HG03342 (cell line): ENCODE measurements around the gene HIF1AN.

ENCODE experiments used
- ATAC-seq: cut with Tn5 transposase; IDR thresholded peaks from one replicate; pipeline ENCODE4 v1.9.1; 2021; ENCODE audit warnings: mild to moderate bottlenecking, moderate library complexity; ENCODE audit not compliant: unreplicated experiment

HIF1AN gene

DNA sequence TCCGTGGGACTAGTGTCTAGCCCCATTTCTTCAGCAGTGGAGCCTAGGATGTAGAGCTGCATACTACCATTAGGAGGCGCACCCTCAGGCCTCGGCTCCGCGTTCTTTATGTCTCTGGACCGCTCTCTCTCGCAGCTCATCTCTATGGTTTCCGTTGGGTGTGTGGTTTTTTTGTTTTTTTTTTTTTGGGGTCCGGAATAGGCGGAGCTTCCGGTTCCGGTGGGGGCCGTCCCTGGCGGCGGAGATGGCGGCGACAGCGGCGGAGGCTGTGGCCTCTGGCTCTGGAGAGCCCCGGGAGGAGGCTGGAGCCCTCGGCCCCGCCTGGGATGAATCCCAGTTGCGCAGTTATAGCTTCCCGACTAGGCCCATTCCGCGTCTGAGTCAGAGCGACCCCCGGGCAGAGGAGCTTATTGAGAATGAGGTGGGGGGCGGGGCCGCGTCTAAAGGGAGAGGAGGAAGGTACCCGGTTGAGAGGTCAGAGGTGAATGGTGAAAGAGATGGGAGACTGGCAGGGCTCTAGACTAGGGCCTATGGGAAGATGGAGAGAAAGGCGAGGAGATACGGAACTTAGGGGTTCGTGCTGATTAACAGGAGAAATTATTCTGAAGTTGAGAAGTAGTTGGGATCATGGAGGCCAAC, at the start of gene HIF1AN:
TSS of gene HIF1AN (plus strand) at position 229 of the 639 bp plus-strand sequence. CDS start at position 245, 16 bp downstream.
- ATAC-seq, result peak; percentile 96

GRCh38 chr10:100487529-100487928, 48.2 kb upstream of the HIF1AN start:
- no peak for ATAC-seq

GRCh38 chr10:100489396-100489795, 46.3 kb upstream of the HIF1AN start:
- ATAC-seq, result no peak

GRCh38 chr10:100490531-100490930, 45.2 kb upstream of the HIF1AN start:
- no peak for ATAC-seq

GRCh38 chr10:100496567-100496966, 39.2 kb upstream of the HIF1AN start:
- no peak for ATAC-seq

DNA sequence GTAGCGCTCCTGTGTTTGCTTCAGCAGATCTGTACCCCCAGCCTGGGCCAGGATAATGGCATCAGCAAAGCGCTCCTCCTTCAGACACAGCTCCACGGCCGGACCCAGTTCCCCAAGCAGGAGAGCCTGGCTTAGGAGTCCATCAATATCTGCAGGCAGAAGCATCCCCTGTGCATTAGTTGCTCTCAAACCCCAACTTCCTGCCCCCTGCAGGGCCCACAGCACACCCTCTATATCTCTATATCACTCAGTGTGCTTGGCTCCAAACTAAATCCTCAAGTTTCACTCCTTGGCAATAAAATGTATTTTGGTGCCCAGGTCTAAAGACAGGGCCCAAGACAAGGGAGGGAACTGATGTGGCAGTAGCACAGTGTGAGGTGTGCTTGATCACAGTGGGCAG, 37.7 kb upstream of the HIF1AN start:
- ATAC-seq, result no peak

DNA sequence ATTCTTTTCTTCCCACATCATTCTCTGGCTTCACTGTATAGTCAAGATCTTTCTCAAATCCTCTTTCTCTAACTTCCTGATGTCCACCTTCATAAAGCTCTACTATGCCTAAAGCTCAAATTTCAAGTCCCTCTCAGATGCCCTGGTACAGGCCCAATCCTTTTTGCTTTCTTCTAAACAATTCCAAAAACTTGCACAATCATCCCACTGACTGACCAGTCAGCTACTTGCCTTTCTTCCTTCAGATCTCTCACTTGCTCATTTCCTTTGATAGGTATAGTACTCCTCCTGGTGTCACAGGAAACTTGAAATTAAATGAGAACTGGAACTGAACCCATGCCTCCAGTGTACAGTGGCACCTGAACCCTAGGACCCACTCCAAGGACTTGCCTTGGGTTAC, 34.3 kb upstream of the HIF1AN start:
- no peak for ATAC-seq

DNA sequence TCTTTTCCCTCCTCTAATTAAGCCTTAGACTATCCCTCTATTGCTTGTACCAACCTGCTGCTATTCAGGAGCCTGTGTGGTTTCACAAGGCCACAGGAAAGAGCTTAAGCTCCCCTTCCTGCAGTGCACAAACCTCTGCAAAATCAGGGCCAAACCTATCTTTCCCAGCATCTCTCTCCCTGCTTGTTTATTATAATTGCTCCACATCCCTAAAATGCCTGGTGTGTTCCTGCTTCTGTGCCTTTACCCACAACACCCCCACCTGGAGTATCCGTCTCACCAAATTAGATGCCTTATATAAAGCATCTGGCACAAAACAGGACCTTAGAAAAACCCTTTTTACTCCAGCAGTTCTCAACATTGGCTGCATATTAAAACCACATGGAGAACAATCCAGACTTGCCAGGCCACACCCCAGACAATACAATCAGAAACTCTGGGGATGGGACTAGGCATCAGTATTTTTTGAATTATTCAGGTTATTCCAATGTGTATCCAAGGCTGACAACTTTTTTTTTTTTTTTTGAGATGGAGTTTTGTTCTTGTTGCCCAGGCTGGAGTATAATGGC, 32.7 kb upstream of the HIF1AN start:
- ATAC-seq, result no peak

DNA sequence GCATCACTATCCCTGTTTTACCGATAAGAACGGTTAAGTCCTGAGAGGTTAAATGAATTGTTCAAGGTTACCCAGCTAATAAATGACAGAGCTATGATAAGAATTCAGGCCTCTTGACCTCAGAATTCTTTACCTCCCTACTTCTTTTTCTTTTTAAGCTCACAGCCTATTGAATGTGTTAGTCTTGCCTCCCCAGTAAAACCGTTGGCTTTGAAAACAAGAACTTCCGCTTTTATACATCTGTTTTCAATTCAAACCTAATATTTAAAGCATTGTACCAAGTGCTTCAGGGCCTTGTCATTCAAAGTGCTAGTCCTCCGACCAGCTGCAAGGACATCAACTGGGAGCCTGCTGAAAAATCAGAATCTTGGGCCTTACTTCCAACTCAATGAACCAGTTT, 31.6 kb upstream of the HIF1AN start:
- ATAC-seq, result no peak

GRCh38 chr10:100505164-100505563, 30.6 kb upstream of the HIF1AN start:
- no peak for ATAC-seq

DNA sequence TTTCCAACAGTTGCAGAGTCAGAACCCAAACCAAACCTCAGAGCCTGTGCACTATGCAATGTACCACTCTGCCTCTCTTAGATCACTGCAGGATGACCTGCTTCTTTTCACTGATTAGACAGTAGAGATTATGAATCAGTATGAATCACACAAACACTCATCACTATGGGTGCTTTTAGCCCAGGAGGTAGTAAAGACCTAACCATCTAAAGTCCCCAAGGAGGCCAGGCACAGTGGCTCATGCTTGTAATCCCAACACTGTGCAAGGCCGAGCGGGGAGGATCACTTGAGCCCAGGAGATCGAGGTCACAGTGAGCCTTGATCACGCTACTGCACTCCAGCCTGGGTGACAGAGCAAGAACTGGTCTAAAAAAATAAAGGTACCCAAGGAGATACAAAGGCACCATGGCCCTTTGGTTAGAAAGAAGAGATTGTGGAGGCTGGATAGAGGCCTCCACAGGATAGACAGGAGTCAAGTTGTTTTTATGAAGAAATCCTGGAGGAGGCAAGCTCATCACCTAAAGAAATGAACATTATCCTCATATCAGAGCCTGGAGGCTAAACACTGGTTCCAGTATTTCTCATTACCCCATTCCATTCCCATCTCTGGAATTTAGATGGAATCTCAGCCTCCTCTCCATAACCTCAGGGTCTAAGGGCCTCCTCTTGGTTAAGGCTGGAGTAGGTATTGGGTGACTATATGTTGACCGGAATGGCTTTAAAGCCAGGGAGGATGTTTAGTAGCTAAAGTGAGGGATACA, 29.0 kb upstream of the HIF1AN start:
- no peak for ATAC-seq

GRCh38 chr10:100507357-100507732, 28.4 kb upstream of the HIF1AN start:
- ATAC-seq, result no peak

- no peak for ATAC-seq
Measured at GRCh38 chr10:100508266-100508665, 27.5 kb upstream of the HIF1AN start.

- ATAC-seq, result no peak
Measured at GRCh38 chr10:100508691-100509150, 27.0 kb upstream of the HIF1AN start.

- no peak for ATAC-seq
Measured at GRCh38 chr10:100509241-100509840, 26.4 kb upstream of the HIF1AN start.

DNA sequence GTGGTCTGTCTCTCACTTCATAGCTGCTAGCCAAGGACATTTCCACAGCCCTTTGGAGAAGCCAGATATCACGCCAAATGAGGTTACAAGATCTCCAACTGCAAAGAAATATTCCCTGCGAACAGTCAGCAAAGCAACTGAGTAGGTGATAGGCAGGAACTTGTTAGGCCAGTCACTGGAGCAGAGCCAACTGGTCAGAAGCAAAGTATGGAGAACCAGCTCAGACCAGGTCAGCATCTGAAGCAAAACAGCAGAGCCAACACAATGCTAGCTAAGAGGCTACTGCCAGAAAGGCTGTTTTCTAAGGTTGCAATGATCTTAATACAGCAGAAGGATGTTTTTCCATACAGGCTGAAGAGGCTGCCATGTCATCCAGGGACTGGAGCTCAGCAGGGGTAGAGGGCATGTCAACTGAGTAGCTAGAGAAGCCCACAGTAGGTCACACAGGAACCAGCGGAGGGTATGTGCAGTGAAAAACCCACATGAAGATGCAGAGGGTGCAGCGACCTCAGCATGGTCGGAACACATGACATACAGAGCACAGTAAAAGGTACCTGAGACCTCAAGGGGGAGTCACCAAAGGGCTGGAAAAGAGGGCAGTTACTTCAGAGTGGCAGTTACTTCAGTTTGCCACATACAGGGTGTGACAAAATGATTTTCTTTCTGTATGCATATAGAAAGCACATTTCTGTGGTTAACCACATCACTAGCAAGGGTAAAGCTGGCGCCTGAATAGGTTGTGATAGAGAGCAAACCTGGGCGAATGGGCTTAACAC, 25.0 kb upstream of the HIF1AN start:
- no peak for ATAC-seq

DNA sequence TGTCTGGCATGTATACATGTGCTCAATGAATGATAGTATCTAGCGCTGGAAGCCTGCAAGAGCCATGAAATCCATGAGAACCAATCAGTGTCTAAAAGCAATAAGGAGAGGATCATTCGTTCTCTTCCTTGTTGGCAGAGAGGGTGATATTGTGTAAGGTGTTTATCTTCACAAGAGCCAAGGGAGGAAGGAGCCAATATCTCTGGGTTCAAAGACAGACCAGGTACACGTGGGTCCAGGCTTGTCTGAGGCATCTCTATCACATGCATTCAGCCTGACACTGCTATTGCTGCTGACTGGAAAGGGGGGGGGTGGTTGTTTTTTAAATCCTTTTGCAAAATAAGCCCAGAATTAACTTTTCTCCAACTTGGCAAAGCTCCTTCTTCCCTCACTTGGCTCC, 20.1 kb upstream of the HIF1AN start:
- no peak for ATAC-seq

- ATAC-seq, result no peak
Measured at GRCh38 chr10:100516847-100517246, 18.9 kb upstream of the HIF1AN start.

GRCh38 chr10:100518761-100519241, 16.9 kb upstream of the HIF1AN start:
- ATAC-seq, result no peak

DNA sequence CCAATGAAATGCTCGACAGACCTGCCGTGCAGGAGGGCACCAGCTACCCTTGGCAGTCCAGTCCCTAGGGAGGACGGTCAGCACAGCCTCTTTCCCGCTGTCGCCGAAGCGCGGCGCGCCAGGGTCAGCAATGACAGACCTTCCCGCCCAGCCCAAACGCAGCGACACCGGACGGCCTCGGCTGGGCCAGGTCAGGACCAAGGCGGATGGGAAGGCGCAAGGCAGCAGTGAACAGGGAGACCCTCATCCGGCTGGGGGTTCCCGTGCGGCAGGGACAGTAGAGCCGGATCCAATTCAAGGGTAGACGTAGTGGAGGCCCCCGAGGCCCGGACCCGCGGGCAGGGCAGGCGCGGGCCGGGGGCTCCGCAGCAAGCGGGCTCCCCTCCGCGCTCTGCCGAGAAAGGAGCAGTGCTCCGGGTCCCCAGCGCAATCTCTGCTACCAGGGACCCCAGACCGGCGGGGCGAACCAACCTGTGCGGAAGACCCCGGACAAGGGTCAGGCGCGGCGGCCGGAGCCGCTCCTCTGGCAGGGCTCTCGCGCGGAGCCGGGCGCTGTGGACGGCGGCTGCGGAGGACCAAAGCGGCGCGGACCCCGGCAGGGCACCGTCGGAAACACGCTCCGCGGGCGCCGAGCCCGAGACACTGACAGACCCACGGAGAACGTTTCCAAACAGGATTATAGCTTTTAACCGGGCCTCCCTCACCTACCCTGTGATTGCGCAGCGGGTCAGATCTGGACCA, 16.3 kb upstream of the HIF1AN start, which contains the start of gene SEC31B:
TSS of gene SEC31B (minus strand) at position 551 of the 741 bp plus-strand sequence. CDS start 2,909 bp downstream, outside the sequence.
- no peak for ATAC-seq
